GM21360 (cell line): ENCODE results near the gene NUDC.
"Not testable (repeated sequence)": the region's sequence is repeated elsewhere in the genome, so short reads cannot be mapped to it uniquely, and the experiment has no call there.

Experiments
- ATAC-seq: cut with Tn5 transposase; IDR thresholded peaks from one replicate; pipeline ENCODE4 v1.9.1; 2021; ENCODE audit warnings: mild to moderate bottlenecking, moderate library complexity; ENCODE audit not compliant: unreplicated experiment

The NUDC gene

GRCh38 chr1:26911399-26912146, 10.0 kb upstream of the NUDC start:
- no peak for ATAC-seq

GRCh38 chr1:26912147-26912490, 9.4 kb upstream of the NUDC start:
- no peak for ATAC-seq

GRCh38 chr1:26913389-26913753, 8.2 kb upstream of the NUDC start:
- ATAC-seq, result no peak

GRCh38 chr1:26913754-26914619, 7.6 kb upstream of the NUDC start, which contains the start of gene NR0B2:
Gene NR0B2, minus strand, starts transcription at chr1:26913975. Its CDS starts 35 bp downstream, at chr1:26913940.
- ATAC-seq, result no peak

- no peak for ATAC-seq
These were observed 6.2 kb upstream of the NUDC start for GRCh38 chr1:26915204-26915842.

- no peak for ATAC-seq
These were observed 410 bp upstream of the NUDC start for GRCh38 chr1:26921126-26921539.

GRCh38 chr1:26922431-26922729, 837 bp downstream of the NUDC start:
- ATAC-seq, result no peak

GRCh38 chr1:26922901-26923300, 1.4 kb downstream of the NUDC start:
- no peak for ATAC-seq

GRCh38 chr1:26923711-26924110, 2.2 kb downstream of the NUDC start:
- no peak for ATAC-seq

GRCh38 chr1:26932531-26932930, 11.0 kb downstream of the NUDC start:
- no peak for ATAC-seq

GRCh38 chr1:26936823-26937222, 15.3 kb downstream of the NUDC start:
- no peak for ATAC-seq

GRCh38 chr1:26938004-26938658, 16.6 kb downstream of the NUDC start:
- no peak for ATAC-seq

- no peak for ATAC-seq
These were observed 17.1 kb downstream of the NUDC start for GRCh38 chr1:26938659-26939025.

- ATAC-seq, result no peak
These were observed 19.8 kb downstream of the NUDC start for GRCh38 chr1:26941311-26941710.

- no peak for ATAC-seq
These were observed 21.1 kb downstream of the NUDC start for GRCh38 chr1:26942656-26943055.

- no peak for ATAC-seq
These were observed 23.6 kb downstream of the NUDC start for GRCh38 chr1:26945138-26945537.

GRCh38 chr1:26945728-26946127, 24.2 kb downstream of the NUDC start:
- ATAC-seq, result no peak

- ATAC-seq, result no peak
These were observed 24.7 kb downstream of the NUDC start for GRCh38 chr1:26946270-26946669.

GRCh38 chr1:26948725-26949057, 27.1 kb downstream of the NUDC start:
- not testable (repeated sequence) for ATAC-seq

GRCh38 chr1:26949266-26949925, 27.9 kb downstream of the NUDC start:
- ATAC-seq, result no peak

GRCh38 chr1:26949926-26950319, 28.4 kb downstream of the NUDC start:
- no peak for ATAC-seq
